DMS 273 (cell line): ENCODE data around the gene RAC3.
A peak's percentile ranks its signal among the peaks of the same experiment; 100 is the strongest.

Experiments
- DNase-seq: peaks from one replicate; lab custom pipeline; 2025; ENCODE audit not compliant: unreplicated experiment; lab: John Stamatoyannopoulos, UW

RAC3 gene

DNA sequence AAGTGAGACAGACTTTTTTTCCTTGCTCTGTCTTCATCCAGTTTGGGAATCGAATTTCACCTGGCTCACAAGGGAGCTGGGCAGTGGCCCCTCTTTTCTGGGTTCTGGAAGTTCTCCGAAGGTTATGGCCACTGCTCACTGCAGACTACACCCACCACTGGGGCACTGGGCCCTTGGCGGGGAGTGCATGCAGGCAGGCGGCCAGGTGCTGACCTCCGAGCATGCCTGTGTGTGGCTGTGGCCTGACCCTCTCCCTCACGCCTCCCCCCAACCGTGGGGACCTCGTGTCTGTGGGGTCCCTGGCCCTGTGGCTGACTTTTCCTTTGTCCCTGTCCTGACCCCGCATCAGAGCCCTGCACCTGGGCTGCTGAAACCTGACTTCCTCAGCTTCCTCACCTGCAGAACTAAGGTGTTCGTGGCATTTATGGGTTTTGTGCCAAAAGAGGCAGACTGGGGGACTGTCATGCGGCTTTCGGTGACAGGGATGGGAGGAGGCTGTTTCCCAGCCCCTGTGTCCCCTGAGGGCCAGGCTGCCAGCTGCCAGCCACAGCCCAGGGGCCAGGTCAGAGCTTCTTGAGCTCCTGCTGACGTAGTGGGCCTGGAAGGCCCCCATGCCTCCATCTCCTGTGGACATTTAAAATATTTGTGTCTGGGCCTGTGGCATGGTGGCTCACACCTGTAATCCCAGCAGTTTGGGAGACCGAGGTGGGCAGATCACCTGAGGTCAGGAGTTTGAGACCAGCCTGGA lies 32.6 kb upstream of the RAC3 start:
- DNase-seq = no peak

DNA sequence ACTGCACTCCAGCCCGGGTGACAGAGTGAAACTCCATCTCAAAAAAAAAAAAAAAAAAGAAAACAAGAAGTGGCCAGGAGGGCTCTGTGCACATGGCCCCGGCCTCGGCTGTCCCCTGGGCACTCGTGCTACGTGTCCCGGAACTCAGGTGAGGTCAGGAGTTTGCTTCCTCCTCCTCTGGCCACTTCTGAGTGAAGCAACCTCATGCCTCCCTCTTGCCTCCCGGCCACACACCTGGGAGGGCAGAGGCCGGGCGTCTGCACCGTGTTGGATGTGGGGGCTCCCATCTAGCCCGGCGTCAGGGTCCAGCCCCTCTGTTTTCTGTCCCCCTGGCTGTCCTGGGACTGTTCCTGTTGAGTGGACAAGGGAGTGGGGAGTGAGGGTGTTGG lies 31.9 kb upstream of the RAC3 start:
- DNase-seq = no peak

DNA sequence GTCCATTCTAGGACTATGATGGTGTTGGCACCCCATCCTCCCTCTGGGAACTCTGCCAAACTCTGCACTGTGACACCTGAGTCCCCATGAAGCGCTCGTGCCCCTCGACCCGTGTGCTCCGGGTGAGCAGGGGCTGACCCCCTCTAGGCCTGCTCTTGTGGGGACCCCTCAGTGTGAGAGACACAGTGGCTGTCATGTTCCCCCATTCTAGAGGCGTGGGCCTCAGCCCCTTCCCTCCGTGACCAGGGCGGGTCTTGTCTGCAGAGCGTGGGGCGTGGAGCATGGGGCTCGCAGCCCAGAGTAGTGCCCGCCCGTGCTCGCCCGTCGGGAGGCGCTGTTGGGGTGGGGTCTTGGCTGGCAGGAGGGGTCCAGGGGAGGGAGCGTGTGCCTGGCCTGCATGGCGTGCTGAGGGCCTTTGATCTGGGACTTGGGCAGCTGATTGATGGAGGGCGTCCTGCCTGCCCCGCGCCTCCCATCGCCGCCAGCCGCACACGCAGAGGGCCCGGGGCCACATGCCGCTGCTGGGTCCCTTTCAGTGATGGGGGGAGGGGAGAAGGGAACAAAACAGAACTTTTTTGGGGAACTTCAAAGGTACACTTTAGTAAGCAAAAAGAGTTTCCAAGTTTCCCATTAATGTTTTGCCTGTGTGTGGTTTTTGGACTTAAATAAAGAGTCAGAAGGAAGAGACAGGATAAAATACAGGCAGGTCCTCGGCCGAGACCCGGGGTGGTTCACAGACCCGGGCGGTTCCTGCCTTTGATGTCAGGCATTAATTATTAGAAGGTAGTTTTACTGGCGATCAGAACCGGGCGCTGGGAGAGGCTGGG lies 31.3 kb upstream of the RAC3 start:
- DNase-seq = no peak

DNA sequence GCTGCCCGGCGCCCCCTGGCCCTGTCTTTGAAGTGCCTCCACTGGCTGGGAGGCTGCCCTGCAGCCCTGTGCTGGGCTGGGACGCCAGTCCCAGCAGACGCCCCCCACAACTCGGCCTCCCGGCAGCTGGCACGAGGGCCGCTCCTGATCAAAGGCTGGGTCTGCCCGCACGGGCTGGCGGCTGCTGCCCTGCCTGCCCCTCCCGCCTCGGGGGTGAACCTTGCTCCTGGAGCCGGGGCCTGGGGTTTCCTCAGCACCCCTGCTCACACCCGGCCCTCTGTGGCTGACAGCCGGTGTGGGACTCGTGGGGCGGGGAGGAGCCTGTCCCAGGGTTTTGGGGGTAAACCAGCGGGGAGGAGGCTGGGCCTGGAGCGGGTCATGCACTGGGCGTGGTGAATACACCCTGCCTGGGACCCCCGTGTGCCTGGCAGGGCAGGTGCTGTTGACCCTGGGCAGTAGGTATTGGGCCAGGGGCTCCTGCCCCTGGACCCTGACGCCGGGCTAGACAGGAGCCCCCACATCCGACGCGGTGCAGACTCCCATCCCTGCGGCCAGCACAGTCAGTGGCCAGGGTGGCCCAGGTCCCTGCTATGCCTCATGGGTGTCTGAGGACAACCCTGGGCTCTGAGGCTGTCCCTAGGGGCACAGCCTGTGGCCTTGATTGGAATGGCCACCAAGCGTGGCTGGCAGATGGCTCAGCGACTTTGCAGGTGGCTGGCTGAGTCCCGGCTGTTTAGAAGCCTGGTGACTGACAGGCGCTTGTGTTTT lies 30.5 kb upstream of the RAC3 start:
- peak; percentile 60 for DNase-seq

DNA sequence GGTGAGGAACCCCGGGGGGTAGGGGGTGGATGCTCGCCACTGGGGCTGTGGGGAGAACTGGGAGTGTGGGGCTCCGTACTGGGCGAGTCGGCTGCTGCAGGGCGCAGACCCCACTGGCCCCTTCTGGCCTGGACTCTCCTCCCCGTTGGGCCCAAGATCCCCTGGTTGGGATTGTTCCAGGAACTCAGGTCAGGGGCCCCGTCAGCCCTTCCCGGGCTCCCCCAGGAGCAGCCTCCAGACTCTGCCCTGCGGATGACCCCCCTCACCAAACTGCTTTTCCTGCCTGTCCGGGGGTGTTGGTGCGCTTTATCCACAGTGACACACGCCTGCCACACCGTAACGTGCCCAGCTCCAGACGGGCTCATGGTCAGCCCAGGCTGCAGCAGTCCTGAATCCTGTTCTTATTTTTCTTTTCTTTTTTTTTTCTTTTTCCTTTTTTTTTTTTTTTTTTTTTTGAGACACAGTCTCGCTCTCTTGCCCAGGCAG lies 29.9 kb upstream of the RAC3 start:
- no peak for DNase-seq

DNA sequence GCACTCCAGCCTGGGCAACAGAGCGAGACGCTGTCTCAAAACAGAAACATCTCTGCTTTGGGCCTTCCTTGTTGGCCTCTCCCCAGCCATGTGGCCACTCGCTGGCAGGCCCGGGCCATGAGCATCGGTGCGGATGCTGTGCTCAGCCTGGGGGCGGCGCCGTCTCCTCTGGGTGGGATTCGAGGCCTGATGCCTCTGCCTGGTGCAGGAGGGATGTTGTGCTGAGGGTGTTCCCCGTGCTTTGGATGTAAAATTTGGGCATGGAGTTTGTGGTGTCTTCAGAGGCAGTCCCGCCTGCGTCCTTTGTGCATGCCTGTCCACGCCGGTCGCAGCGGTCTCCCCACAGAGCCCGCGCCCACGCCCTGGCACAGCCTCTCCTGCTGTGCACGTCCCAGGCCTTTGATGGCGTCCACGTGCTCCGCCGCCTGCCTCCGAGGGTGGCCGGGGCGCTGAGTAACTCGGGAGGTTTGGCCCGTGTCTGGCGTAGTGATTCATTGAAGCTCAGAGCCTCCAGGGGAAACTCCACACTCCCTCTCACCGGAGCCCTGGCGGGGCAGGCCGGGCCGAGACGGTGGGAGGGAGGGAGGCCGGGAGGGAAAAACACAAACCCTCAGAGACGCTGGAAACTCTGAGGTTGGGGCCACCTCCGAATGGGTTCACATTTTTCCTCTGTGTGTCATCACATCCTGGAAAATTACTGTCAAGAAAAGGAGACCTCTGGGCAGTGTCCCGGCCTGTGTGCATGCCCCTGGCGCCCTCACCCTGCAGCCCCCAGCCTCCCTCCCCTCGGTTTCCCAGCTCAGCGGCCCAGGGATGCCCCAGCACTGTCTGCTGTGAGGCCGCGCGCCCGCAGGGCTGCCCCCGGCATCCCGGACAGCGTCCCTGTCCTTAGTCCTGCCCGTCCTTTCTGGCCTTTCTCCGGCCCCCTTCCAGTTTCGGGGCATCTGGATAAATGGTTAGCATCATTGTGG lies 27.8 kb upstream of the RAC3 start:
- DNase-seq = peak; percentile 34

DNA sequence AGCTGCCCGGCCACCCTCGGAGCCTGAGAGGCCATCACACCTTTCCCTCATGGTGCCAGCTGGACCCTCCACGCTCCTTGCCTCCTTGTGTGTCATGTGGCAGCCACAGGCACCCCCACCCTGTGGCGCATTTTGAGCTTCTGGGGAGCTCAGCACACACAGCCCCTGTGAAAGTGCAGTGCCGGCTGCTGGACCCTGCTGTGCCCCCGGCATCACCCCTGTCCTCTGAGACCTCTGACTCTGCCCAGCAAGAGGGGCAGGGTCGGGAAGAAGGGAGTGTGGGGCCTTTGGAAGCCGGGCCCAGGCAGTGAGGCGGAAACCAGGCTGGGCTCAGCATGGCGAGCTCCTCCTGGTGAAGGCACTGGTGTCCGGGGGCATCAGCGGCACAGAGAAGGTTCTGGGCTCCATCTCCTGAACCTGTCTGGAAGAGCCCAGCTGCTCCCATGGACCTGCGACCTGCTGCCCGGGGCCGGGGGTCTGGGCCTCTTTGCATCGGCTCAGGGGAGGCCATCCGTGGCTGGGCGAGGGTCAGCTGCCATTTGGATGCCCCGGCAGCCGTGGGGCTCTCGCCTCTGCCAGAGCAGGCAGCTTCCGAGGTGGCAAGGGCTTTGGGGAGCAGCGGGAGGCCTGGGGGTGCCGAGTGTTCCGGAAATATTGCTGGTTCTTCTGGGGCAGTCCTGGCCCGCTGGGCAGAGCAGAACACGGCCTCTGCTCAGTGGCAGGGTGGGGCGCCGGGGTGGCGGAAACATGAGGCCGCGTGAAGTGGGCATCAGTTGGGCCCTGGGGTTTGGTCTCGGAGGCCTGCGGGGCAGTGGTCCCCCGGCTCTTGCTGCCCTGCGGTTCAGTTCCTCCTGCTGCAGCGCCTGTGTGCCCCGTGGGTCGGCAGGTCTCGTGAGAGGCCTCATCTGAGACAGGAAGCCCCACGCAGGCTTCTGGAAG lies 26.7 kb upstream of the RAC3 start:
- no peak for DNase-seq

DNA sequence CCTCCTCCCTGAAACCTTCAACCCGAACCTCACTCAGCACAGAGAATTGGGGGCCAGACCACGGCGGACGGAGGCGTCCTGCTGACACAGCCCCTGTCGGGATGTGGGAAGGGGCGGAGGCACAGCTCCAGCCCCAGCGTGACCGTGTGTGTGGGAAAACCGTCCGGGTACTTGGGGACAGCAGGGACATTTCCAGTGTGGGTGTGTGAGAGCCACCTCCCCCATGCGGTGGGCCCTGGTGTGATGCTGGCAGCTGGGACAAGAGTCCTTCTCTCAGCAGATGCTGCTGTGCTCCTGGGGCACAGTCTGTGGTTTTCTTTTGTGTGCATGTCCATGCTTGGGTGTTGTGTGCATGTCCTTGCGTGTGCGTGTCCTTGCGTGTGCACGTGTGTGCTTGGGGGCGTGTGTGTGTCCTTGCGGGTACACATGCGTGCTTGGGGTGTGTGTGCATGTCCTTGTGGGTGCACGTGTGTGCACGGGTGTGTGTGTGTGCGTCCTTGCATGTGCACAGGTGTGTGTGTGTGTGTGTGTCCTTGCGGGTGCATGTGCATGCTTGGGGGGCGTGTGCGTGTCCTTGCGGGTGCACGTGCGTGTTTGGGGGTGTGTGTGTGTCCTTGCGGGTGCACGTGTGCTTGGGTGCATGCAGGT lies 25.7 kb upstream of the RAC3 start:
- DNase-seq = no peak

DNA sequence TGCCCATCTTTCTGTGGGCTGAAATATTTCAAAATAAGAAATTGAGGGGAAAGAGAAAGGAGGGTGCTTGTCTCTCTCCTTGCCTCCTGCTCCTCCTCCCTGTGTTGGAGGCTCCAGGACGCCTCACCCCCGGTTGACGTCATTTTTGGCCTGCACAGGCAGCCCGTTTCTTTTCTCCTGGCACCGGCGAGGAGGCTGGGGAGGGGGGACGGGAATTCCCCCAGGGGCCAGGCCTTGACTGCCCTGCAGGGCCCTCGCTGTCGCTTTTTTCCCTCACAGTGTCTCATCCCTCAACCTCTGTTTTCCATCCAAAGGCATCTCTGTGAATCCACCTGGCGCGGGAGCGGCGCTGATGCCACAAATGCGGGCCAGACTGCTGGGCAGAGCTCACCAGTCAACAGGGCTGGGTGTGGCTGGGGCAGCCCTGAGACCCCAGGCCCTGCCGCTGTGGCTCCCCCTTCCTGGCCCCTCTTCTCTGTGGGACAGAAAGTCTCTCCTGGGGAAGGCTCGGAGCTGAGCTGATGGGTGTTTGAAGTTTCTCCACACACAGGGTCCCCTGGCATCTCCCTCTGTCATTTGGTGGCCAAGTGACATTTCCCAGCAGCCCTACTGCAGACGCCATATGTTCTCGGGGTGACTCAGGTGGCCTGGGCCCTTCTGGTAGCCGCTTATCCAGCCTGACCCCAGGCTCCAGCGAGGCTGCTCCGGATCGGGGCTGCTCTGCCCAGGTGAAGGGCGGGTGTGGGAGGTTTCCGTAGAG lies 24.8 kb upstream of the RAC3 start:
- peak; percentile 67 for DNase-seq

DNA sequence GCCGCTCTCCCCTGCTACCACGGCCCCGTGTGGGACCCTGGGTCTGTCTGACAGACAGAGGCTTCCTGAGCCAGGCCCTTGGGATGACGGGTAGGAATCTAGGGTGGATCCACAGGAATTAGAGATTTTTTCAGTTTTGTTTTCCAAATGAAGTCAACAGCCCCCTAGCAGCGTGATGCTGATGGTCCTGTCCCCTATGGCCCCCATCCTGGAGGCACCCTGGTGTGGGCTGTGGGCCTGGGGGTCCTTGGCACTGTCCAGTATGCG lies 24.3 kb upstream of the RAC3 start:
- DNase-seq = no peak

DNA sequence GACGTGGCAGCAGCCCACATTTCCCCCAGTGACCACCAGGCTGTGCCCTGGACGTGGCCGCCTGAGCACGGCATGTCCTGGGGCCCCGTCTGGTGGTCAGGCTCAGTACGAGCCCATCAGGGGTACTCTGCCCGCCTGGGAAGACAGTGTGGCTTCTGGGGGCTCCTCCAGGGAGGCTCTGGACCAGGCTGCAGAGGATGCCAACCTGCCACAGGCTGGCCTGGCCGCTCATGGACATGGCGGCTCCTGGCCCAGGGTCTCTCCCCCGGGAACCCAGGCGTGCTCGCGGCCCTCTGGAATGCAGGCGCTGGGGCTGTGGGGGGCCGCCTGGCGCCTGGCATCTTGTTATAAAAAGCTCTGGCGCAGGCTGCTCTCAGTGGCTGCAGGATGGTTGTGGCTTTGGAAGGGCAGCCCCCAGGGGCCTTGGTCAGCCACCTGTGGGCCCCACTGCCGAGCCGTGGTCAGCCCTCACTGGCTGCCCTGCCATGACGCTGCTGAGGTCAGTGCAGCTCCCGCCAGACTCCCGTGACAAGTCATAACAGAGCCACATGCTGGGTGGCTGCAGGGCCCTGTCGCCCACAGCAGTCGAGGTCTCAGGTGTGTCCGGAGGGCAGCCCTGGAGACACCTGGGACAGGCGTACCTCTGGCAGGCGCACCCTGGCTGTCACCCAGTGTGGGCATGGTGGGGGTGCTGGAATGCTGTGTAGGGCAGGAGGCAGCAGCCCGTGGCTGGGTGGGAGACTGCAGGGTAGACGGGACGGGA lies 23.8 kb upstream of the RAC3 start:
- DNase-seq = no peak

DNA sequence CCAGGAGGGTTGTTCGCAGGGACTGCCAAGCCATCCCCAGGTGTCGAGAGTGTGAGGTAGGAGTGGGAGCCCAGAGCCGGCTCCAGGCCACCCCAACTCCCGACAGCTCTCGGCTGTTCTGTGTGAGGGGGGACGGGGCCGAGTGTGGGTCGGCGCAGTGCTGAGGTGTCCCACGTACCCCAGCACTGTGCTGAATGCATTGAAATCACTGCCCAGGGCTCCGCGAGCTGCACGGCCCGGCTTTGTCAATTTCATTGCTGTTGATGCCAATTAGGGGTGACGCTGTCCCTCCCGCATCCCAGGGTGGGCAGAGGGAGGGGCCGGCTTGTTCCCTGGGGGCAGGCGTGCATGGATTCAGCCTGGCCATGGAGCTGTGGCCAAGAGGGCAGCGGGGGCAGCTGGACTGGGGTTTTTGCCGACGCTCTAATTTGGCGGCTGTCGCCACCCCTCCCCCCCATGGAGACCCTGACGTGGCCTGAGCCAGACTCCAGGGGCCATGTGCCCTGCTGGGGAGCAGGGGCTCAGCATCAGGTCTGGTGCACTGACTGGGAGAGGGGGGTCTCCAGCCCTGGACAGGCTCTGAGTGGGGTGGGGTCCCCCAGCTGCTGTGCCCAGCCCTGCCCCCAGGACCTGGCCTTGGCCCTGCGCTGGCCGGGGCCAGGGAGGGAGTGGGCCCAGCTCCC lies 23.1 kb upstream of the RAC3 start:
- no peak for DNase-seq

DNA sequence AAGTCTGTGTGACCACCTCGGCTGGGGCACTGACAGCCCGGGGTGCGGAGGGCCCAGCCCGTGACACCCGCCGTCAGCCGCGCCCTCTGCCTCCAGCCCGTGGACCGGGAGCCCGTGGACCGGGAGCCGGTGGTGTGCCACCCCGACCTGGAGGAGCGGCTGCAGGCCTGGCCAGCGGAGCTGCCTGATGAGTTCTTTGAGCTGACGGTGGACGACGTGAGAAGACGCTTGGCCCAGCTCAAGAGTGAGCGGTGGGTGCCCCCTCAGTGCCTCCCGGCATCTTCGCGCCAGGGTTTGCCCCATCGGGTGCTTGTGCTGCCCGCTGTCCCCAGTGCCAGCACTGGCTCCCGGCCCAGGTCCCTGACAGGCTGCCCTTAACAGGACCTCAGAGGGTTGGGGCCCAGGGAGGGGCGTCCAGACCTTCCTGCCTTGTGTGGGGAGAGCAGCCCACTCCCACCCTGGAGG lies 22.5 kb upstream of the RAC3 start:
- DNase-seq = no peak

DNA sequence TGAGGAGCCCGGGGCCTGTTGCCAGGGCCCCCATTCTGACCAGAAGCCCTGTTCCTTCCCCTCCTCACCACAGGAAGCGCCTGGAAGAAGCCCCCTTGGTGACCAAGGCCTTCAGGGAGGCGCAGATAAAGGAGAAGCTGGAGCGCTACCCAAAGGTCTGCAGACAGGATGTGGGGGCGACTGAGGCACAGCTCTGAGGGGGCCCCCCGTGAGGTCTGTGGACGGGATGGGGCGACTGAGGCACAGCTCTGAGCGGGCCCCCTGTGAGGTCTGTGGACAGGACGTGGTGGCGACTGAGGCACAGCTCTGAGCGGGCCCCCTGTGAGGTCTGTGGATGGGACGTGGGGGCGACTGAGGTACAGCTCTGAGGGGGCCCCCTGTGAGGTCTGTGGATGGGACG lies 22.1 kb upstream of the RAC3 start:
- no peak for DNase-seq

DNA sequence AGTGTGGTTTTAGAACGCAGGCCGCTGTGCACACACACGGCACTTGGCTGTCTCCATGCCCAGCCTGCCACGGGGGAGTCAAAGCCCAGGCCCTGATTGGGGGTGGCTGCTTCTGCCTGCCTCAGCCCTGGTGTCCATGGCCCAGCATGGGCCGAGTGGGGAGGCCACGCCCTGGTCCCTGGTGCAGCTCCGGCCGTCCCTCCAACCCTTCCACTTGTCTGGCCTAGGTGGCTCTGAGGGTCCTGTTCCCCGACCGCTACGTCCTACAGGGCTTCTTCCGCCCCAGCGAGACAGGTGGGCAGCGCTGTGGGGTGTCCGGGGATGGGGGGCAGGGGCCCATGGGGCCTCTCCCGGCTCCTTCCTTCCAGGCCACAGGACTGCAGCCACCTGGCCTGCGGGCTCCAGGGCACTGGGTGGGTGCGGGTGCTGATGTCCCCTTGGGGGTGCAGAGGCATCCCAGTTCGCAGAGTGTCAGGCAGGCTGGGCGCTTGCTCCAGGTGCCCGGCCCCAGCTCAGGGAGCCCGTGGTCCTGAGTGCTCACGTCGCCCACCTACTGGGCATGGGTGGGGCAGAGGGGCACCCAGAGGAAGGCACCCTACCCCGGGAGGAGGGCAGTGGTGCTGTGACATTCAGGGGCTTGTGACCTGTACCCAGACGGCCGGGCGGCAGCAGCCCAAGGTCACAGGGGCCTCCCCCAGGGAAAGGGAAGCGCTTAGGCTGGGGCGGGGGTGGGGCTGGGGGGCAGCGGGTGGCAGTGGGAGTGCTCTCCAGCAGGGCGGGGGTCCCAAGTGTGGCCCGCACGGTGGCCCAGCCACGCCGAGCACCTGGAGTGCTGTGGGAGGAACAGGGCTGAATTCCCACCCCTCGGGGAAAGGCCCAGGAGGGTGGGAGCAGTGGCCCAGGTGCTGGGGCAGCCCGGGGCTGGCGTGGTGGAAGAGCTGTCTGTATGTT lies 20.6 kb upstream of the RAC3 start:
- DNase-seq = no peak

DNA sequence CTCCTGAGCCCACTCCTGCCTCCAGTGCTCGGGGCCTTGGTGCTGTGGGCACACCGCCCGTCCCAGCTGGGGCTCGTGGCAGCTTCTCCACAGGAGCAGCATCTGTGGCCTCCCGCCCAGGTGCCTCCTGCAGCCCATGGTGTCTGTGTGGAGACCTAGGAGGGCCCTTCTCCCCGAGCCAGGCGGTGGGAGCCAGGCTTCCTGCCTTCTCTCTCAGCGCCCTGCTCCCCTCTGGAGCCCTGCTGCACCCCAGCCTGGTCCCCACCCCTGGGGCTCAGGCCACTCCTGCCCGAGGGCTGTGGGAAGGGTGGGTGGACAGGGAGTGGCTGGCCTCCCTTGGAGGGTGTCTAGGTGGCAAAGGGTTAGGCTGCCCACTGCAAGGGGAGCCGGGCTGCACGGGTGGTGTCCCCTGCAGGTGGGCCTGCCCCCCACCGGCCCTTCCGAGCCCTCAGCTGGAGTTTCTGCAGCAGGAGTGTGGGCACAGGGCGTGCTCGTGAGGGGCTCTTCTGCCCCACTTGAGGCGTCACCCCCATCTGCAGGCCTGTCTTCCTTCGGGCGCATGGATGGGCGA lies 19.8 kb upstream of the RAC3 start:
- no peak for DNase-seq
